Skin epidermis (tissue), 12 donors: ENCODE results near the gene NAPA.
A peak's percentile ranks its signal among the peaks of the same experiment; 100 is the strongest.
"Not testable (repeated sequence)": the region's sequence is repeated elsewhere in the genome, so short reads cannot be mapped to it uniquely, and the experiment has no call there.

Source experiments
- H3K27ac ChIP-seq, 21 experiments: fragments of 200-600 bp; sonication (generic) in 11 of 21; one replicate each; pipeline ENCODE4 v1.5.0; 2020; ENCODE audit warnings: mild to moderate bottlenecking in 3 of 21, inconsistent platforms in 2 of 21, moderate library complexity in 2 of 21
- H3K4me3 ChIP-seq, 7 experiments: fragments of 200-600 bp; sonication (generic) in 2 of 7; one replicate each; pipeline ENCODE4 v1.5.0; 2020; ENCODE audit warnings: inconsistent platforms in 2 of 7, mild to moderate bottlenecking in 2 of 7, moderate library complexity in 1 of 7

The NAPA gene

DNA sequence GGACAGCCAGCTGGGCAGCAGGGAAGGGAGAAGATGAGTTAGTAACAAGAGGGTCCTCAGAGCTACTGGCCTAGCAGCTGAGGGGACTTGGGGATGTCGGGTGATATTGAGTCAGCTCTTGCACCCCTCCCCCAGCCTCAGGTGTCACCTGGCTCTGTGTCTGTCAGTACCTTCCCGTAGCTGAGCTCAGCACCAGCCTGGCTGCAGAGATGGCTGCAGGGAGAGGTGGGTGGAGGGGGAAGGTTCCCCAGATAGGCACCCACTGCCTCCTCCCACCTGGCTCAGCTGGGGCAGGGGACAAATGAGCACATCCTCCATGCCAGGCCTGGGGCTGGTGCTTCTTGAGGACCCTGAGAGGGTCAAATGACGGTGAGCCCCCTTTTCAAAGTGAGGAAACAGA lies 24.0 kb downstream of the NAPA start:
- Histone ChIP-seq H3K27ac (peak overlapping the region in 3 of 21 experiments; percentile 3 to 17 (median 7)), H3K4me3 (no peak overlapping the region)

DNA sequence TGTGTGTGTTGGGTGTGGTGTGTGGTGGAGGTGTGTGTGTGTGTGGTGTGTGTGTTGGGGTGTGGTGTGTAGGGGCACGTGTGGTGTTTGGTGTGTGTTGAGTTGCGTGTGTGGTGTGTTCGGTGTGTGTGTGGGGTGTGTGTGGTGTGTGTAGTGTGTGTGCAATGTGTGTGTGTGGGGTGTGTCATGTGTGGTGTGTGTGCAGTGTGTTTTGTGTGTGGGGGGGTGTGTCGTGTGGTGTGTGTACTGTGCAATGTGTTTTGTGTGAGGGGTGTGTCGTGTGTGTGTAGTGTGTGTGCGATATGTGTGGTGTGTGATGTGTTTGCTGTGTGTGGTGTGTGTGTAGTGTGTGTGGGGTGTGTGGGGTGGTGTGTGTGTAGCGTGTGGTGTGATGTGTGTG lies 24.8 kb downstream of the NAPA start:
- H3K4me3 ChIP-seq, result no peak overlapping the region
- H3K27ac ChIP-seq, result no peak overlapping the region

GRCh38 chr19:47489072-47489914 lies 25.6 kb downstream of the NAPA start:
- H3K27ac ChIP-seq, result no peak overlapping the region
- H3K4me3 ChIP-seq, result no peak overlapping the region

- no peak overlapping the region for H3K4me3 ChIP-seq
- H3K27ac ChIP-seq, result no peak overlapping the region
These were observed 27.0 kb downstream of the NAPA start for GRCh38 chr19:47487551-47488515.

DNA sequence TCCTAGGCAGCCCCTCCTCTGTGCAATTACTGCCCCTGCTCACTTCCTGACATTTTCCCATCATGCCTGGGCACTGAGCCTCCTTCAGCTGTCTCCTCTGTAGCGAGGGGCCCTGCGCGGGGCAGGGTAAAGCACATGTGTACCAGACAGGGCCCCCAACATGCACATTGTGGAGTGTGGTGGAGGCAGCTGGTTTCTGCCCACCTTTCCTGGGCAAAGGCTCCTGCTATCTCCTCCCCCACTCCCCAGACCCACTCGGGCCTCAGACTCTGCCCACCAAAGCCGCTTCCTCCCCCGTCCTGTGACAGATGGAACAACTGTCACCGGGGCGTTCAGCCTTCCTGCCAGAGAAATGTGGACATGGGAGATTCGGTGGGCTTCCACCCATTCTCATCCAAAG lies 28.0 kb downstream of the NAPA start:
- H3K4me3 ChIP-seq, result no peak overlapping the region
- no peak overlapping the region for H3K27ac ChIP-seq

- not testable (repeated sequence) for H3K27ac ChIP-seq
These were observed 28.6 kb downstream of the NAPA start for GRCh38 chr19:47486220-47486619.

GRCh38 chr19:47485210-47485609 lies 29.7 kb downstream of the NAPA start:
- peak overlapping the region in 8 of 21 experiments; percentile 90 to 99 (median 94) for H3K27ac ChIP-seq
- no peak overlapping the region for H3K4me3 ChIP-seq

More at GRCh38 chr19:47486220-47486619, 28.6 kb downstream of the NAPA start:
- not testable (repeated sequence) for H3K4me3 ChIP-seq

DNA sequence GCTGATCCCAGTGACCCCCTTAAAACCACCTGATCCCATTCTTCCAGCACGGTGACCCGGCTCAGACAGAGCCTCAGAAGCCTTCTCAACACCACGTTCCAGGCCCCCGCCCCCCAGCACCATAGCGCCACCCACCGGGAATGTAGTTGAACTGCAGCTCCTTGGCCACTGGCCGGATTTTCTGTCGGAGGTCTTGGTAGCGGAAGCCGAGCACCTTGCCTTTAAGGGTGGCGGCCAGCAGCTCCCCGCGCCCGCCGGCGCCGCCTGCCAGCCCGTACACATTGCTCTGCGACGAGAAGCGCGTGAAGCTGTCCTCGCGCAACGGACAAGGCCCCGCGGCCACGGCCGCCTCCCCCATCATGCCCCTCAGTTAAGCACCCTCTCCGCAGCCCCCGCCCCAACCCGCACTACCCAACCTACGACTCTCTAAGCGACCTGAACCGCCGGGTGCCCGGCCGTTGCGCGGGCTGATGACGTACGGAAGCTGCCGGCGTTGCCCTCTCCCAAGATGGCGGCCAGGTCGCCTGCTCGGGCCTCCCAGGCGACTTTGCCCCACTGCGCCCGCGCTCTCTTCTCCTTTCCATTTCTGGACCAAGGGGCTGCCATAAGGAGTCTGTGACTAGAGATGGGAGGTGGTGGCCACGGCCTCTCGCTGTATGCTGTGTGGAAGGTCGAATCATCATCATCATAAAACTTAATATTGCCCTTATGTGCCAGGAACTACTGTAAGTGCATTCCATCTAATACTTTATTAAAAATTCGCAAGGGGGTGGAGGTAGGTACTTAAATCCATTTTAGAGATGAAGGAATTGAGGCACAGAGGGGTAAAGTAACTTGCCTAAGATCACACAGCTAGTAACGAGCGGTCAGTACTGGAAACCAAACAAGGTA lies 30.8 kb downstream of the NAPA start, which contains the start of gene KPTN:
Gene KPTN (minus strand): TSS at position 420 of the 891 bp plus-strand sequence. CDS start 59 bp downstream, at position 361.
- H3K4me3 ChIP-seq, result peak within 1 kb of the TSS; percentile 45 to 69 (median 53)
- H3K27ac ChIP-seq, result peak within 1 kb of the TSS; percentile 79 to 99 (median 94)

GRCh38 chr19:47483200-47483599 lies 31.7 kb downstream of the NAPA start:
- no peak overlapping the region for H3K27ac ChIP-seq
- H3K4me3 ChIP-seq, result peak overlapping the region in 3 of 7 experiments; percentile 52 to 69 (median 53)

DNA sequence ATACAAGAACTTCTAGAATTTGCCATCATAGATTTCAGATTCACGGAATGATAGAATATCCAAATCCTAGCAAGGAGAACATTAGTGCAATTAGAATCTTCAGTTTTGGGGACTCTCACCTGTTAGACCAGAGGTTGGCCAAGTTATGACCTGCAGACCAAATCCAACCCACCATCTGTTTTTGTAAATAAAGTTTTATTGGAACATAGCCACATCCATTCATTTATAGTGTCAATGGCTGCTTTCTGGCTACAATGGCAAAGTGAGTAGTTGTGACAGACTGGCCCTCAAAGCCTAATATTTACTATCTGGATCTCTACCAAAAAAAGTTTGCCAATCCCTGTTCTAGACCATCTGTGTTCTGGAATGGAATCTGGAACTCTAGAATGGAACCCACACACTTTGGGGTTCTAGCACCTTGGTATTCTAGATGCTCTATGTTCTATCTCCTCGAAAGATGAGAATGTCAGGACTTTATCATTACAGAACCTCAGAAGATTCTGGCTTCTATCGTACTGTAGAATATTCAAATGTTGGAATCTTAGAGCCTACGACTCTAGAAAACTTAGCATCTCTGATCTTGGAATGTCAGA lies 33.3 kb downstream of the NAPA start:
- Histone ChIP-seq H3K27ac (no peak overlapping the region), H3K4me3 (no peak overlapping the region)

GRCh38 chr19:47480658-47481057 lies 34.2 kb downstream of the NAPA start:
- Histone ChIP-seq H3K4me3 (no peak overlapping the region), H3K27ac (no peak overlapping the region)

- H3K4me3 ChIP-seq, result no peak overlapping the region
- H3K27ac ChIP-seq, result no peak overlapping the region
These were observed 35.0 kb downstream of the NAPA start for GRCh38 chr19:47479701-47480503.

- H3K4me3 ChIP-seq, result no peak overlapping the region
- no peak overlapping the region for H3K27ac ChIP-seq
These were observed 38.4 kb downstream of the NAPA start for GRCh38 chr19:47476438-47476972.

DNA sequence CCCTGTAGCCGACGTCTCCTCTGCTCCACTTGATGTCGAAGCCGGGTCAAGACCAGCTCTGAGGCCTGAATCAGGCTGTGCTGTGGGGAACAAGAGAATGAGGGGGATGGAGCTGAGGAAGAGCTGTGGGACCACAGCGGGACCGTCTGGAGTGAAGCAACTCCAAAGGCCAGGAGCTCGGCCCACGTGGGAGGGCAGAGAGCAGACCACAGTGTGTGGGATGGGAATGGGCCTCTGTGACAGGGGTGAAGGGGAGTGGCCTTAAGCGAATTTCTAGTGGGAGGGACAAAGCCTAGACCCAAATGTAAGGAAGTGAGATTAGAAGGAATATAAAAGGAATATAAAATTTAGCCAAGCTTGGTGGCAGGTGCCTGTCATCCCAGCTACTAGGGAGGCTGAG lies 39.4 kb downstream of the NAPA start:
- Histone ChIP-seq H3K4me3 (no peak overlapping the region), H3K27ac (no peak overlapping the region)

DNA sequence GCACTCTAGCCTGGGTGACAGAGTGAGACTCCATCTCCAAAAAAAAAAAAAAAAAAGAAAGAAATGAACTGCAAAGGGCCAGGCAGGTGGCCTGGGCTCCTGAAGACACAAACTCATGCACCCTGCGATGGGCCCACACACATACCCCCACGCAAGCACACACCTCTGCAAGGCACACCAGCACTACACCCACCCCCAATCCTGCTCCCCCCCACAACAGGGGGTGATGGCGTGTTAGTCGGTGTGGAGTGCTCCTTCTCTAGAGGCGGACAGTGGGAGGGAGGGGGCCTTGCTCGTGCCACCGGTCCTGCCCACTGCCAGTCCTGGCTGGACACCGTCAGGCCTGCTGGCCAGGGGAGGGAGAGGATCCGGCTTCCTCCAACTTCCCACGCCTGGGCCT lies 41.5 kb downstream of the NAPA start:
- H3K27ac ChIP-seq, result no peak overlapping the region
- H3K4me3 ChIP-seq, result no peak overlapping the region

DNA sequence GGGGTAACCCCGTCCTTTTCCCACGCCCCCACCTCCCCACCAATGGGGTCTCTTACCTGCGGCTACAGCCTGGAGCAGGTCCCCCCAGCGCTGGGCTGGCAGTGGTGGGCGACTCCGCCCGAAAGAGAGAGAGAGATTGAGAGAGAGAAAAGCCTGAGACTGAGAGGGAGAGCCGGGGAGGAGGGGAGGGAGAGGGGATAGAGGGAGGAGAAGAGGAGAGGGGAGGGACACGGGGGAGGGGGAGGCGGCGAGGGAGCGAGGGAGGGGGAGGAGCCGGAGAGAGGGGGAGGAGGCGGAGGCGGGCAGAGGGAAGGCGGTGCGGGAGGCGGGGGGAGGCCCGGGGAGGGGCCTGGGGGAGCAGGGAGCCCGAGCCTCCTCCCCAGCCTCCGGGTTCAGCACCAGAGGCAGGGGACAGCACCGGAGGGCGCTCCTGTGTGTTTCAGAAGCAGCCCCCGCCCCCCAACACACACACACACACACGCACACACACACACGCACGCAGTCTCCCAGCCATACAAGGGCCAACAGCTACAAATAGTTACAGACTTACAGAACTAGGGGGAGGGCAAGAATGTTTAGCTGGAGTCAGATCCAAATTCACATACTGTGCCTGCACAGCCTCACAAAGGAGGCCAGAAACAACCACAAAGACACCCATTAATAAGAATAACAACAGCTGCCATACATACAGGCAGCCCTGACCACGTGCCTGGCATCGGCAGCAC lies 43.0 kb downstream of the NAPA start, which contains the start of gene SLC8A2:
Gene SLC8A2 (minus strand): TSS at position 161 of the 725 bp plus-strand sequence. CDS start 5,490 bp downstream, outside the sequence.
- no peak within 1 kb of the TSS for H3K4me3 ChIP-seq
- no peak within 1 kb of the TSS for H3K27ac ChIP-seq

DNA sequence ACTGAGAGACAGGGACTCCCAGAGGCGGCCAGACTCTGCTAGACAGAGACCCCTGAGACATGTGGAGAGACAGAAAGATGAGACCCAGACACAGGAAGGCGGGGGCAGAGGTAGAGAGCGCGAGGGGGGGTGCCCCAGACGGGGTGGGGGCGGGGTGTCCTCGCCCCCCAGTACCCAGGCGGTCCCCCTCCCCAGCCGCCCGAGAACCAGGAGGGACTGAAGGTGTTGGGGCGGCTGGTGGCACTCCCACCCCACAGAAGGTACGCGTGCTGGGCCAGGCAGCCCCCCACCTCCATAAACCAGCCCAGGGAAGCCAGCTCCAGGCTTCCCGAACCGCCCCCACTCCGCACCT lies 43.5 kb downstream of the NAPA start:
- Histone ChIP-seq H3K4me3 (no peak overlapping the region), H3K27ac (no peak overlapping the region)
